Fibroblast of the conjunctiva (primary cell): ENCODE results near the gene DOCK8.

Experiments used
- DNase-seq: peaks from one replicate; pipeline ENCODE4 v3.0.0-alpha.2; 2010; ENCODE audit warnings: low read depth

DOCK8 gene

DNA sequence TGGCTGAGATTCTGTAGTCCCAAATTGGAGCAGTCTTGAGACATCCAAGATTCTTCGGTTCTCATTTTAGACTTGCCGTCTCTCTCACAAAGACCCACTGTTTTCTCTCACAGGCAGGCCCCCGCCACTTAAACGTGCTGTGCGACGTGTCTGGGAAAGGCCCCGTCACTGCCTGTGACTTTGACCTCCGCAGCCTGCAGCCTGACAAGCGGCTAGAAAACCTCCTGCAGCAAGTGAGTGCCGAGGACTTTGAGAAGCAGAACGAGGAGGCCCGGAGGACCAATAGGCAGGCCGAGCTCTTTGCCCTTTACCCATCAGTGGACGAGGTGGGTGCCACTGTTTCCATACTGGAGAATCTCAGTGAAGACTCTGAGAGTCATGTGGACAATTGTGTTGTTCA lies 97.2 kb downstream of the DOCK8 start:
- no peak for DNase-seq

DNA sequence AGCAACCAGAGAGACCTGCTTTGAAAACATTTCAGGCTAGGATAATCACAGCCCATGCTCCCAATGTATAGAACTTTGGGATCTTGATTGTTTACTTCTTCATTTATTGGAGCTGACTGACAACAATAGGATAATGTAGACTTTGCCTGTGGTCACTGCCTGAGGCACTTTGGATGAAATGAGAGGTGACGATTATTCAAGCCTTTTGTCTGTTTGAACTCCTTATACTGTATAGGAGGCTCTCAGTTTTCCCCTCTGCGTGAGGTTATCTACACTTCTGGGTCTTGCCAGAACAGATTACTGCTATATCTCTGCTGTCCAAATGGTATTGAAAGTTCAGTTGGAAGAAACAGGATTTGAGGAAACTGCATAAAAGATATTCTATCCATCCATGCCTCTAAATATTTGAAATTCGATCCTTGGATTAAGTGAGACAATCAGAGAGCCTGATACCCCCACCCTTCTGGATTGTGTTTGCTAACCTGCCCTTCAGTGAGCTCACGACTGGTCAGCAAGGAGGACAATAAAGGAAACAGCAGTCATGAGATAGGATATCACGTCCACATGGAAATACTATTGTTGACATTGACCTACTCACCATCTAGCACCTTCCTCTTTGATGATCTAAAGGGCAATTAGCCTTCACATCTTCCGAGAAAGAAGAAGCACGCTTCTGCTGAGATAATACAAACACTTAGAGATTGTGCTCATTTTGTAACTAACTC lies 98.1 kb downstream of the DOCK8 start:
- no peak for DNase-seq

DNA sequence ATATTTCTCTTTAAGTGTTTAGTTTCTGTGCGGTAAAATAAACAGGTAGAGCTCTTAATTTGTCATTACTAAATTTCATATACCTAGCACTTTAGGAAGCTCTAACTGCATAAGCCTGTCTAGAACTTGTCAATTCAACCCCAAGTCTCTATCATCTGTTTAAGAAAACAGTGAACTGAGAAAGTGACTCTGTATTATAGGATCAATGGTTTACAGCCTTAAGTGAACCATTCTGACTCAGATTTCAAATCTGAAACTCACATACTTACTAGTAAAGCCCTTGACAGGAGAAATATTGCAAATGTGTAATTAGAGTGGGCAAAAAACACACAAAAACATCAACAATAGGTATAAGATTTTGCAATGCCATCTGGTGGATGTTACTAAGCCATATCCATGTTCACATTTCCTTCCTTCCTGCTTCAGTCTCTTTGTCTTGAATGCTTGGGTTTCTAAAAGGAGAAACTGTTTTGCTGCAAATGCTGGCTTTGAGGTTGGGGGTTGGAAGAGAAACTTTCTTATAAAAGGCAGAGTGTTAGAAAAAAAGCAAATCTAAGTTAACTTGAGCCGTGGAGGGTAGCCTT lies 101.8 kb downstream of the DOCK8 start:
- no peak for DNase-seq

DNA sequence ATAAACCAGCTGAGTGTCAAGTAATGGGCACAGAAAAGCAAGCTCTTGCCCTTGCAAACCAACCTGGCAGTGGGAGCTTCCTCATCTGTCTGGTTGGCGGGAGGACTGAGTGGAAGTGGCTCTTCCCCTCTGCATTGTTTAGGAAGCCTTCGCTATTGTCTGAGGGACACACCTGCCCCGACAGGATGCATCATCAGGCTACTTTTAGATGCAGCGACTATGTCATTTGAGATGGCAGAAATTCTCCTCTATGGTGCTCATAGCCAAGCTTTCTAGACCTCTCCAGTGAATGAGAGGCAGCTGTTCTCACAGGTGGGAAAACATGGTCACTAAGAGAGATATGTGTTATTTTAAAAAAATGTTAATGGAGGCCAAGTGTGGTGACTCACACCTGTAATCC lies 104.0 kb downstream of the DOCK8 start:
- DNase-seq: no peak

DNA sequence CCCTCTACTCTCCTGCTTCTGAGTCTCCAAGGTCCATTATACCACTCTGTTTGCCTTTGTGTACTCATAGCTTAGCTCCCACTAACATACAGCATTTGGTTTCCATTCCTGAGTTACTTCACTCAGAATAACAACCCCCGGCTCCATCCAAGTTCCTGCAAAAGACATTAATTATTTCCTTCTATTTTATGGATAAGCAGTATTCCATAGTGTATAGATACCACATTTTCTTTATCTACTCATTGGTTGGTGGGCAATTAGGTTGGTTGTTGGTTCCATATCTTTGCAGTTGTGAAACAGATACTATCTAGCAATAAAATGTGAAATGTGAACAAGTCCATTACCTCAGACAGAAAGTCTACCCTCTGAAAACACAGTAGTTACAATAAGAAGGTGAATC lies 110.3 kb downstream of the DOCK8 start:
- no peak for DNase-seq

DNA sequence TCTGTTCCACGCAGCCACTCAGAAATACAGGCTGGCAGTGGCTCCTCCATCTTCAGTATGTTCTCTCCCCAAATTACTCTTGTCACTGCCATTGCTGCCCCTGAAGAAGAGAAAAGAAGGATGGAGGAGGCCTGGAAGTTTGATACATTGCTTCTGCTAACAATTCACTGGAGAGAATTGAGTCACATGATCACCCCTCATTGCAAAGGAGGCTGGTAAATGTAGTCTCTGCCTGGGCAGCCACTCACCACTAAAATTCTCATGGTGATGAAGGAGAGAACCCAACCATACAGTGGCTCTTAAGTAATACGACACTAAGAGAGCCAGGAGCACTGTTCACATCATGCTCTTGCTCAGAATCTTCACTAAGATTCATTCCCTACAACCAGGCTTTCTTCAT lies 112.0 kb downstream of the DOCK8 start:
- DNase-seq: no peak

DNA sequence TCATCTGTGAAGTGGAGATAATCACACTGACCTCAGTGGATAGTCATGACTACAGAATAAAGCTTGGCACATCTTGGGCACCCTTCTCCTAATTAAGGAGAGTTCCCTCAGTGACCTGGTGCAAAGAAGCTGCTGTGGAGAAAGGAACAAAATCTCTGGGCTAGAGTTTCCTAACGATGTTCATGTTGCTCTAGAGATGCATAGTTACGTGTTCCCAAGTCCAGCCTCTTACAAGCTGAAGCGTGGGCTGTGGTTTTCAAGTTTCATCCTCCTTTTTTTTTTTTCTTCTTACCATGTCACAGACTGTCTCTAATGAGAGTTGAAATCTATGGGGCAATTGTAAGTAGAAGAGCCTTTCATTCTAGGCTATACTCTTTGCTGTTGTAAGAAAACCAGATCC lies 113.8 kb downstream of the DOCK8 start:
- DNase-seq: no peak

DNA sequence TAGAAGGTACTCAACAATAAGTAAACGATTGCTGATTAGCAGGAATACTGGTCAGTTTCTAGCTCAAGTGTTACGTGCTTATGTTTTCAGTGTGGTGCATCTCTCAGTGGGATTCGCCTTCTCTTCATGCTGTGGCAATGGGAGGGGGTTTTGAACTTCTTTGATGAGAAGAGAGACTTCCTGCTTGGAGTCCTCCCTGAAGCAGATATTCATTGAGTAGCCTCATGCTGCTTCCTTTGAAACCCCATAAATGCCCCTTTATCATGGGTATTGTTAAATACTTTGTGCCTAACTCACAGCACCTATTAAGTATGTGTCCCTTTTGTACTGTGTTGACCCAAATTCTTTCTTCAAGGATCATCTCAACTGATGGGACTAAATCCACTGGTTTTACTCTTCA lies 116.5 kb downstream of the DOCK8 start:
- no peak for DNase-seq

DNA sequence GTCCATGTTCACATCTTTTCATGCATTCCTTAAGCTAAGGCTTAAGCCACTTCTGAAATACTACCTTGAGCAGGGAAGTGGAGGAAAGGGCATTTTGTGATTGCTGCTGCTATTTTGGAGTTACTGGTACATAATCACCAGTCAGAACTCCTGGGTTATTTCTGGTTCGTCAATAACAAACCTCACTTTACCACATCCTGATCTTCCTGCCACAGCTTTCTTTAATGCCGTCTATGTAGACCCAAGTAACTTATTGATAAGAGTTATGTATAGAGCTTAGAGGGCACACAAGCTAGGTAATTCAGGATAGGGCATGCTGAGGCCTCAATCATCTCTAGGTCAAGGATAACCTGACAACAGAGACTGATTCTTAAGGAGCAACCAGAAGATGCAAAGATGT lies 120.7 kb downstream of the DOCK8 start:
- DNase-seq: no peak

DNA sequence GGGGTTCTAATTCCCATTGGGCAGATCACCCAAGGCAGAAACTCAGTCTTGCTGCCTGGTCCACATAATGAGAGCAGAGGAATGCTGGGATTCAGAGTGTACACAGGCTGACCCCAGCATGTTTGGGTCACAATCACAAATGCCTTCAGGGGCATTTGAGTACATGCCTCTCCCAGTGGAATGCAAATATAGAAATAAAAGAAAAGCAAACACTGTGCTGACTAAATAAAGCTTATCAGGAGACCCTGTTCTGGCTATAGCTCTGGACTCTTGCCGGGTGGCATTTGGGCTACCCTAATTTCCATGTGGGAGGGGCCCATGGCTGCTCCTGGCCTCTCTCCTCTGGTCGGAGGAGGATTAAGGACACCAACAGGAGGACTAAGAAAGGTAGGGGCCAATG lies 121.4 kb downstream of the DOCK8 start:
- no peak for DNase-seq

DNA sequence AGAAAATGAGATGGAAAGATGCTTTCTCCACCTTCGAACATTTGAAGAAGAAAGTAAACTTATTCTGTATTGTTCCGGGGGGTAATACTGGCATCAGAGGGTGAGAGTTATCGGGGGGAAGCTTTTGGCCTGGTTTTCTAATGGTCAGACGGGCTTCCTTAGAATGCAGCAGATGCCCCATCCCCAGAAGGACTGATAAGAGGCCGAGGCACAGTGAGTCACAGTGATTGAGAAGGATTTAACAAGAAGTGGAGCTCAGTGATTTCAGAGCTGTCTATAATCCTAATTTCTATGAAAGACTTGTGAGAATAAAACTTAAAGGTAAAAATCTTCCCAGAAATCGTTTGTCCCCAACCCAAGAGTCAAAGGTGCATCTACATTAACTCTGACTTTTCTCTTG lies 123.9 kb downstream of the DOCK8 start:
- DNase-seq: no peak

DNA sequence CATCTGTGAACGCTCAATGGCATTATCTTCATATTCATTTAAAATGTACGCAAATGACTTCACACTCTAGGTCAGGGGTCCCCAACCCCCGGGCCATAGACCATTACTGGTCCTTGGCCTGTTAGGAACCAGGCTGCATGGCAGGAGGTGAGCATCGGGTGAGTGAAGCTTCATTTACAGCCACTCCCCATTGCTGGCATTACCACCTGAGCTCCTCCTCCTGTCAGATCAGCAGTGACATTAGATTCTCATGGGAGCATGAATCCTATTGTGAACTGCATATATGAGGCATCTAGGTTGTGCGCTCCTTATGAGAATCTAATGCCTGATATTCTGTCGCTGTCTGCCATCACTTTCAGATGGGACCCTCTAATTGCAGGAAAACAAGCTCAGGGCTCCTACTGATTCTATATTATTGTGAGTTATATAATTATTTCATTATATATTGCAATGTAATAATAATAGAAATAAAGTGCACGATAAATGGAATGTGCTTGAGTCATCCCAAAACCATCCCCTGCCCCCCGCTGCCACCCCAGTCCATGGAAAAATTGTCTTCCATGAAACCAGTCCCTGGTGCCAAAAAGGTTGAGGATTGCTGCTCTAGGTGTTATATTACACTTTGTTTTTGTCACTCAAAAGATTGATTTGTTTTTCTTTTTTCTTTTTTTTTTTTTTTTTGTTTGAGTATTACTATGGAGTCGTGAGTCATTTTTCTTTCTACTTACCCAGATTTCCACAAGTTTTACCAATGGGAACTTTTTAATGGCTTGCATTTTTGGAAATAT lies 127.2 kb downstream of the DOCK8 start:
- DNase-seq: no peak

DNA sequence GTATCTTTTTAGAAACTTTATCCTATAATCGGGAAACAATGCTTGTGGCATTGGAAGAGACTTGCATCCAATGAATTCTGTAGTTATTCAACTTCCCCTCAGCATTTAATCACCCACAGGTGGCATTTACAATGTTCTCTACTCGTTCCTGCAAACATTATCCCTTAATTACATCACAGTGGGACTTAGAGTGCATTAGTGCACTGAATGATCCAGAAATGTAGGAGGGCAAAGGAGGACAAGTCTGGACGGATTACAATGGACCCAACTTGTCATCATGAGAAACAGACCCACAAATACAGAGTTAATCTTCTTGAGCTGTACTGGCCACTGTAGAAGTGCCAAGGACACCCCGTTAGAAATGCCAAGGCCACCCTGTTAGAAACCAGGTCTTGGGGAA lies 129.1 kb downstream of the DOCK8 start:
- no peak for DNase-seq

DNA sequence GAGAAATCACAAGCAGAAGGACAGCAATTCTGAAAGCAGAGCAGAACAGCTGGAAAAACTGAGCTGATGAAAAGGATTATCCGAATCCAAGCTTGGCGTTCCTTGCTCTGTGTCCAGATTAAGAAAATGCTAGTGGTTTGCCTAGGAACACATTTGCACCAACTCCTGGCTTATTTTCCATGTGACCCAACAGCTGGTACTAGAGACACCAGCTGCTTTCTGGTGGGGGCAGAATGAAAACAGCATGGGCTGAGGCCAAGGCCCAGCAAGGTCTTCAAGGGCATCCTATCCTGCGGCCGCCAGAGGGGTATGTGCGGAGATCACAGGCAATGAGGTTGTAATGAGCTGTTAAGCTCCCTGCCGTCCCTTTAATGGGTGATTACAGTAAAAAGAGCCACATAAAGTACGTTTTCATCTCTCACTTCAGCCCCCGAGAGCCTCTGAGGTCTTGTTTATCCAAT lies 131.5 kb downstream of the DOCK8 start:
- DNase-seq: no peak

DNA sequence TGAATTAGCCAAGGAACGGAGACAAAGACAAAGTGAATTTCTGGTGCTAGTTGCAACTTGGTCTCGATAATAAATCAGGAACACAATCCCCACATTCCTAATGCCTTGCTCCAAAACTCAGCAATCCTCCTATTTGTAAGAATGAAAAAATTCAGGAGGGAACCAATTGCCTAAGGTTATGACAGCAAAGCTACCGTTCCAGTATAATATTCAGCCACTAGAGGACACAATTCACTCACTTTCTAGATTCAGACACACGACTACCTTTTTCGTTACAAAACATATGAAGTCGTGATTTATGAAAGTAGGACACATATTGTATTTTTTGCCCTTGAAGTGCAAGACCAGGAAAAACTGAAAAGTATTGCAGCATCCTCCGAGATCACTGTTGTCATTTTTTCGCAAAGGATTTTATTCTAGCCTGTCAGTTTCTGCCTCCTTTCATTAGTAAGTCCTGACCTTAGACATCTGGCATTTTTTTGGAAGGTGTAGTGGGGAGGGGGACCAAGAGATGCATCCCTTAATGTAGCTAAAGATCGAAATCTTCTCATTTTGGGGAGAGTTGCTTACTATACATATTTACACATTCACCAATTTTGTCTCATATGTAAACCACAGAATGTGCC lies 133.1 kb downstream of the DOCK8 start:
- peak; percentile 6 for DNase-seq

DNA sequence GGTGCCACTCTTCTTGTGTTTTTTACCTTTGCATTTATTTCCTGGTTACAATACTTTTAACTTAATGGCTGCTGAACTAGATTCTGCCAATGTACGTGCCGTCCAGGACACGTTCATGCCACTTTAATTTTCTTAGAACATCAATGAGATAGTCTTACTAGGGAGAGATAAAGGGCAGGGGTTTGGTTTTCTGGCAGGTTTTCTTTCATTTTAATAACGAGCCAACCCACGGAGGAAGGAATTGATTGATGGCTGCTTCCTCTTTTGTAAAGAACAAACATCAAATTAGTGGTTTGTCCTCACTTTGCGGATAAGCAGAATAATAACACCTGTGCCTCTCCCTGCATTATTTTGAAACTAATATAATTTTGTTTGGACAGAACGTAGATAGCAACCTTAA lies 135.7 kb downstream of the DOCK8 start:
- no peak for DNase-seq

DNA sequence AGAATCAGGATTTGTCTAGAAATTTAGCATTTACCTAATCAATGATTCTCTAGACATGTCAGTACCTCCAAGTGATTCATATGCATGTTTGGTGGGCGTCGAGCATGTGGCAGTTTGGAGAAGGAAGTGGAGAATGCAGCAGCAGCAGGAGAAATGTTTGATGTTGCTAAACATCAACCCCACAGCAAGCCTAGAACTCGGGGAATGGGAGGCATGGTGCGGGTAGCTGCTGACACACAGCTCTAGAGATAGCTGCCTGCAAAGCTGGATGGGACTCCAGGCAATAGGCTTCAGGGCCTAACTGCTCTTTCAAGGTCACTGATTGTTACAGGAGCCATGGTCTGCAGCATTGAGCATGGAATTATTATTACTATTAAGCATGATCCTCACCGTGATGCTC lies 137.3 kb downstream of the DOCK8 start:
- DNase-seq: no peak

DNA sequence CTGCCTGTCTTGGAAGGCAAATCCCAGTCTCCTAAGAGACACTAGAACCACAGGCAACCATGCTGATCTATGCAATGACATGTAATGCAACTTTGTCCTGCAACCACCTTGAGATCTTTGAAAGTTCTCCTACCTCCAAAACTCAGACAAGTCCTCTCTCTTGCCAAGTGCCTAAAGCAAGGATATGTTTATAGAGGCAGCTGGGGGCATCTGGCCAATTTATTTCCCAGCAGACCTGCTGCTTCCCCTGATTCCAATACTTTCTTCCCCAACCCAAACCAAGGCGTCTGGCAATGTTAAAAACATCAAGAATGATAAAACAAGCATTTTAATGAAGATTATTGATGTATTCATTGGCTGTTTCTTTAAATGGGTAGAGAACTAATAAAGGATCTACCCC lies 138.4 kb downstream of the DOCK8 start:
- no peak for DNase-seq

DNA sequence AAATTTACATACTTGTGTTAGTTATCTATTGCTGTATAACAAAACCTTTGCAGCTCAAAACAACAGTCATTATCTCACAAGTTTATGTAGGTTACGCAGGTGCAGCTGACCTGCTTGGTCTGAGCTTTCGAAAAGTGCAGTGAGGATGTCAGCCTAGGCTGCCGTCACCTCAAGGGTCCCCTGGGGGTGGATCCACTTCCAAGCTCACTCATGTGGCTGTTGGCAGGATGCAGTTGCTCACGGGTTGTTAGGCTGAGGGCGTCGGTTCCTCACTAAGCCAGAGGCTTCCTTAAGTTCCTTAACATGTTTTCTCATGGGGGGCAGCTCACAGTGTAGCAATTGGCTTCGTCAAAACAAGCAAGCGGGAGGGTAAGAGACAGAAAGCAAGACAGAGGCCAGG lies 139.8 kb downstream of the DOCK8 start:
- no peak for DNase-seq

DNA sequence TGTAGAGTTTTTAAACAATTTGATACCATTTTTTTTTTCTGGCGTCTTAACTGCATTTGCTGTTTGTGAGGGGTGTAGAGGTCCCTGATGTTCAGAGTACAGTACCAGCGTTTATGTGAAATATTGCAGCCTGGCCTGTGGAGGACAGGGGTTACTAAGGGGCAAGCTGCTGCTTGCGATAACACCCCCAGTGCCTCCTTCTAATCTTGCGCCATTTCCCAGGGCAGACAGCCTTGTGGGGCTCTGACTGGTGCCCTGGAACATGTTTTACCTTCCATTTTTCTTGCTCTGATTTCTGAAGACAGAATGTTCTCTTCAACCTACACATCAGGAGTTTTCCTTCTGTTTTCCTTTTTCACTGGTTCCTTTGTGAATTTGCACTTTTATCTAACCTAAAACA lies 142.9 kb downstream of the DOCK8 start:
- no peak for DNase-seq

DNA sequence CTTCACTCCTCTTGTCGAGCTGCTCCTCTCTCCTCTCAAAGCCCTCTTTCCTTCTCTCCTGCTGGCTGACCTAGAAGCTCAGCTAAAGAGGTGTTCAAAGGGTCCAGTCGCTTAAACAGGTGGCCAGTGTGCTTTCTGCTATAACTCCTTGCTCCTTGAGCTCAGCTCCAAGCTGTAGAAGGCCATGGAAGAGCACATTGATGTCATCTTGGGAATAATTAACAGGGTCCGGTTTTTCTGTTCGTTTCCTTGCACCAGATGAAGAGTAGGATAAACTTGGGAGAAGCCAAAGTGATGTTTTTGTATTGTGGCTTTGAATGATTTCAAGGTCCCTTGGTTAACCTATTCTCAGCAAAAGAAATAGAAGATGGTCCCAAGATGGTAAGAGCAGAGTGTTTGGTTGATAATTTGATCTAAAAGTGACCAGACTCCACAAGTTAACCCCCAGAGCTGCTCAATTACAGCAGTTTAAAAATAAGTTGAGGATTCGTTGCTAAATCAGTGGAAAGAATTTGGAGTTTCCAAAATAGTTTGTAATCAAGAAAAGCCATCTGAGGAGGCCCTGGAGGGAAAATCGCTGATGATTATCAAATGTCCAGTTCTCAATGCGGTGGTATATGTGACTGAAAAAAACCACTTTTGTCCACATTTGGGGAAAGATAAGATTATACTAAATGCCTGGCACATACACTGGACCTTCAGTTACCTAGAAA lies 148.1 kb downstream of the DOCK8 start:
- no peak for DNase-seq

DNA sequence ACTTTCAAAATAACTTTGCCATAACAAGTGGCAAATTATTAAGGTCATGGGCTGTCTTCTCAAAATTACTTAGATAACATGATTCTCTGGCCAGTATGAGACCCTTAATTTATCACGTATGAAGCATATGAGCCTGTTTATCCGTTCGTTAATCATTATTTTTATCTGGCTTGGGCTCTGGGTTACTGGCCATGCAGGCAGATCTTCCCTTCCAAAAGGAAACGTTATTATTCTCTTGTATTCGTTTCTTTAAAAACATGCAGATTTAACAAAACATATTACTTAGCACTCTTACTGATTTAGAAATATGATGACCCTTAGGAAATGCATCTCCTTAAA lies 148.6 kb downstream of the DOCK8 start:
- no peak for DNase-seq
